GM12891 (cell line): ENCODE data around the gene C1QTNF5.

Experiments
- POLR2A ChIP-seq: IDR thresholded peaks from 2 replicates; pipeline ENCODE4 v1.6.1; 2011; ENCODE audit warnings: low read depth, low read length, control low read depth
- POLR2AphosphoS5 ChIP-seq: IDR thresholded peaks from 2 replicates; pipeline ENCODE4 v1.6.1; 2011; ENCODE audit warnings: low read depth, low read length, control low read depth

DNA sequence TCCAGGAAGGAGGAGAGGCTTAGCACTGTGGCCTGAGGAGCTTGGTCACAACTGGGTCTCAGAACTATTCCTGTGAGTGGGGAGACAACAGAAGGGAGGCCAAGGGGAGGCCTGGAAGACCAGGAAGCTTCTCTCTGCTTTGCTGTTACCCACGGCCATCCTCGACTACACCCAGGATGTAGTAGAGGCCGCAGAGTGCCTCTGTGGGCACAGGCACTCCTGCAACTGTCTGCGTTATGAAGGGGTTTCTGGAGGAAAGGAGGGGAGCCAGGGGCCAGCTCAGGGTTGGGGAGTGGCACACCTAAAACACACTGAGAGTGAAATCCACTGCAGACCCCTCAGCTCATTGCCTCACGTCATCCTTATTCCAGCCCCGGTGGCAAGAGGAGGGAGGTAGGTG lies 9.6 kb upstream of the C1QTNF5 start:
- no peak for TF ChIP-seq POLR2A
- no peak for TF ChIP-seq POLR2AphosphoS5
